H1 (cell line): ENCODE data around the gene GFOD1. TPM values are rescaled to one million over a fixed set of nuclear protein-coding genes. Genes with fewer than 3 reads are reported as not detected.

Source experiments
- CTCF ChIA-PET: fragments of 300-600 bp; sonication (Branson Sonifier 250); formaldehyde crosslinking; loops from one replicate; lab custom pipeline; 2021; ENCODE audit not compliant: partially characterized antibody; lab: Charles Lee
- POLR2A ChIA-PET: fragments of 300-600 bp; sonication (Branson Sonifier 250); formaldehyde crosslinking; loops from one replicate; lab custom pipeline; 2021; ENCODE audit warnings: inconsistent platforms; ENCODE audit not compliant: partially characterized antibody; lab: Charles Lee
- DNase-seq, 2 experiments: peaks; one replicate each; pipeline versions ENCODE4 v3.0.0 to v3.0.0-alpha.2; 2010 to 2022; ENCODE audit warnings: low spot score in 2 of 2, low read depth in 1 of 2, mixed read lengths in 1 of 2
- FAIRE-seq: peaks from 2 replicates; lab custom pipeline; 2011; peaks lifted over from hg19 to GRCh38; lab: Jason Lieb, UNC
- H2AFZ ChIP-seq: 2 replicates; pipeline ENCODE4 v1.8.1; 2012; ENCODE audit warnings: low read length, inconsistent platforms
- H2AK5ac ChIP-seq: 2 replicates; pipeline ENCODE4 v1.6.1; 2013; ENCODE audit warnings: low read depth, low read length
- H2BK120ac ChIP-seq: replicated peaks from 2 replicates; pipeline ENCODE3; 2013; ENCODE audit warnings: low read depth, low read length, inconsistent platforms
- H2BK12ac ChIP-seq: 2 replicates; pipeline ENCODE4 v1.6.1; 2013; ENCODE audit warnings: low read depth, low read length
- H2BK15ac ChIP-seq: 2 replicates; pipeline ENCODE4 v1.6.1; 2013; ENCODE audit warnings: low read length
- H2BK20ac ChIP-seq: 2 replicates; pipeline ENCODE4 v1.6.1; 2013; ENCODE audit warnings: low read length
- H2BK5ac ChIP-seq: 2 replicates; pipeline ENCODE4 v1.6.1; 2013; ENCODE audit warnings: low read depth, low read length
- H3K14ac ChIP-seq: 2 replicates; pipeline ENCODE4 v1.6.1; 2013; ENCODE audit warnings: inconsistent platforms; ENCODE audit not compliant: insufficient read length
- H3K18ac ChIP-seq: 2 replicates; pipeline ENCODE4 v1.6.1; 2013; ENCODE audit warnings: low read length; ENCODE audit errors: extremely low read depth
- H3K23ac ChIP-seq: 2 replicates; pipeline ENCODE4 v1.6.1; 2013; ENCODE audit warnings: inconsistent platforms; ENCODE audit not compliant: insufficient read length
- H3K23me2 ChIP-seq: 2 replicates; pipeline ENCODE4 v1.6.1; 2013; ENCODE audit warnings: low read depth, low read length
- H3K27ac ChIP-seq: 2 replicates; pipeline ENCODE4 v1.6.1; 2011; ENCODE audit warnings: low read depth, low read length, inconsistent platforms
- H3K27me3 ChIP-seq, 4 experiments: replicated peaks in 1 of 4; 1 replicate in 1 of 4; 2 replicates in 3 of 4; pipeline versions ENCODE4 v1.6.1 to v1.8.1; 2011 to 2013; ENCODE audit warnings: low read length in 3 of 4, mild to moderate bottlenecking in 3 of 4, inconsistent platforms in 2 of 4, mixed read lengths in 2 of 4, moderate library complexity in 1 of 4; ENCODE audit not compliant: control insufficient read depth in 3 of 4, insufficient read depth in 3 of 4; ENCODE audit errors: extremely low read depth in 1 of 4
- H3K36me3 ChIP-seq, 4 experiments: 2 replicates each; pipeline versions ENCODE4 v1.6.1 to v1.8.1; 2011 to 2013; ENCODE audit warnings: mild to moderate bottlenecking in 4 of 4, low read length in 3 of 4, moderate library complexity in 2 of 4, control low read depth in 1 of 4, inconsistent platforms in 1 of 4; ENCODE audit not compliant: insufficient read depth in 4 of 4, control insufficient read depth in 2 of 4
- H3K4ac ChIP-seq: replicated peaks from 2 replicates; pipeline ENCODE3; 2013; ENCODE audit warnings: low read length, low read depth, mixed read lengths, inconsistent platforms; ENCODE audit not compliant: insufficient read length
- H3K4me1 ChIP-seq, 4 experiments: replicated peaks in 1 of 4; 1 replicate in 1 of 4; 2 replicates in 3 of 4; pipeline versions ENCODE4 v1.6.1 to v1.8.1; 2011 to 2013; ENCODE audit warnings: low read length in 3 of 4, inconsistent platforms in 2 of 4, mixed read lengths in 1 of 4; ENCODE audit not compliant: insufficient read depth in 4 of 4, control insufficient read depth in 3 of 4
- H3K4me2 ChIP-seq, 2 experiments: 2 replicates each; pipeline versions ENCODE4 v1.6.1 to v1.8.1; 2011 to 2013; ENCODE audit warnings: low read depth in 2 of 2, low read length in 2 of 2, control low read depth in 1 of 2, inconsistent platforms in 1 of 2, mild to moderate bottlenecking in 1 of 2; ENCODE audit not compliant: insufficient read depth in 1 of 2
- H3K4me3 ChIP-seq, 4 experiments: fragments of 200-600, 300-600 bp in 1 of 4; sonication (generic), shearing (Covaris generic), sonication (Bioruptor Twin) in 1 of 4; 2 replicates each; pipeline versions ENCODE4 v1.5.1 to v1.8.1; 2011 to 2016; ENCODE audit warnings: low read length in 4 of 4, low read depth in 3 of 4, control low read depth in 2 of 4, inconsistent platforms in 2 of 4, mild to moderate bottlenecking in 2 of 4, mixed read lengths in 1 of 4, moderate library complexity in 1 of 4; ENCODE audit not compliant: insufficient read depth in 2 of 4; ENCODE audit errors: extremely low read depth in 1 of 4
- H3K56ac ChIP-seq: replicated peaks from 2 replicates; pipeline ENCODE3; 2013; ENCODE audit warnings: low read depth, mild to moderate bottlenecking, mixed read lengths, low read length, inconsistent platforms; ENCODE audit not compliant: insufficient read length
- H3K79me1 ChIP-seq: 2 replicates; pipeline ENCODE4 v1.6.1; 2013; ENCODE audit warnings: low read depth, low read length, control low read depth
- H3K79me2 ChIP-seq, 2 experiments: 2 replicates each; pipeline versions ENCODE4 v1.6.1 to v1.8.1; 2012 to 2013; ENCODE audit warnings: low read length in 2 of 2, mild to moderate bottlenecking in 2 of 2, inconsistent platforms in 1 of 2; ENCODE audit not compliant: insufficient read depth in 2 of 2, control insufficient read depth in 1 of 2
- H3K9ac ChIP-seq, 4 experiments: replicated peaks in 1 of 4; 1 replicate in 1 of 4; 2 replicates in 3 of 4; pipeline versions ENCODE4 v1.6.1 to v1.8.1; 2011 to 2013; ENCODE audit warnings: low read depth in 3 of 4, low read length in 3 of 4, control low read depth in 2 of 4, mild to moderate bottlenecking in 2 of 4, moderate library complexity in 2 of 4, inconsistent platforms in 1 of 4; ENCODE audit errors: extremely low read depth in 1 of 4
- H3K9me3 ChIP-seq, 2 experiments: 2 replicates each; pipeline versions ENCODE4 v1.6.1 to v1.8.1; 2012 to 2013; ENCODE audit warnings: mild to moderate bottlenecking in 2 of 2, moderate library complexity in 2 of 2, control low read depth in 1 of 2, inconsistent platforms in 1 of 2, low read depth in 1 of 2, low read length in 1 of 2, mixed read lengths in 1 of 2; ENCODE audit not compliant: insufficient read depth in 2 of 2
- H4K20me1 ChIP-seq, 2 experiments: replicated peaks in 1 of 2; 2 replicates each; pipeline versions ENCODE3 to v1.8.1; 2011 to 2013; ENCODE audit warnings: inconsistent platforms in 2 of 2, low read length in 2 of 2, mild to moderate bottlenecking in 1 of 2; ENCODE audit not compliant: insufficient read depth in 2 of 2, control insufficient read depth in 1 of 2
- H4K5ac ChIP-seq: 2 replicates; pipeline ENCODE4 v1.6.1; 2013; ENCODE audit warnings: low read length, low read depth, mixed read lengths, inconsistent platforms; ENCODE audit not compliant: insufficient read length
- H4K8ac ChIP-seq: 2 replicates; pipeline ENCODE4 v1.8.0; 2013; ENCODE audit warnings: mild to moderate bottlenecking, moderate library complexity, low read length, inconsistent platforms; ENCODE audit not compliant: insufficient read depth; ENCODE audit errors: extremely low read depth
- H4K91ac ChIP-seq: replicated peaks from 2 replicates; pipeline ENCODE3; 2013; ENCODE audit warnings: low read length, mixed read lengths, inconsistent platforms; ENCODE audit not compliant: insufficient read length
- BRCA1 ChIP-seq: IDR thresholded peaks from 2 replicates; pipeline ENCODE4 v1.6.1; 2012; ENCODE audit warnings: low read depth, low read length, improper control_type of control experiment
- CEBPB ChIP-seq: IDR thresholded peaks from 2 replicates; pipeline ENCODE4 v1.6.1; 2012; ENCODE audit warnings: low read depth, low read length
- CHD2 ChIP-seq: IDR thresholded peaks from 2 replicates; pipeline ENCODE4 v1.6.1; 2012; ENCODE audit warnings: low read length, improper control_type of control experiment
- FOSL1 ChIP-seq: IDR thresholded peaks from 2 replicates; pipeline ENCODE4 v1.6.1; 2011; ENCODE audit warnings: mild to moderate bottlenecking, low read depth, low read length, moderate library complexity; ENCODE audit not compliant: insufficient read depth
- MAFK ChIP-seq: IDR thresholded peaks from 2 replicates; pipeline ENCODE4 v1.6.1; 2012; ENCODE audit warnings: low read depth, mild to moderate bottlenecking, improper control_type of control experiment, low read length
- NRF1 ChIP-seq: IDR thresholded peaks from 2 replicates; pipeline ENCODE4 v1.6.1; 2011; ENCODE audit warnings: mild to moderate bottlenecking, low read depth, low read length, improper control_type of control experiment
- POLR2A ChIP-seq, 2 experiments: IDR thresholded peaks; 1 replicate in 1 of 2; 2 replicates in 1 of 2; pipeline ENCODE4 v1.6.1; 2011; ENCODE audit warnings: low read depth in 2 of 2, low read length in 2 of 2, mild to moderate bottlenecking in 2 of 2; ENCODE audit errors: control extremely low read depth in 1 of 2
- RFX5 ChIP-seq: IDR thresholded peaks from 2 replicates; pipeline ENCODE4 v1.6.1; 2011; ENCODE audit warnings: low read depth, low read length, improper control_type of control experiment, borderline replicate concordance
- SIX5 ChIP-seq: IDR thresholded peaks from 2 replicates; pipeline ENCODE4 v1.6.1; 2011; ENCODE audit warnings: mild to moderate bottlenecking, low read depth, low read length
- SP2 ChIP-seq: IDR thresholded peaks from 2 replicates; pipeline ENCODE4 v1.6.1; 2012; ENCODE audit warnings: mild to moderate bottlenecking, low read length, inconsistent platforms
- TAF7 ChIP-seq: optimal IDR thresholded peaks from 2 replicates; pipeline ENCODE3; 2011; ENCODE audit warnings: low read depth, mild to moderate bottlenecking, inconsistent platforms, low read length, moderate library complexity, borderline replicate concordance
- TEAD4 ChIP-seq: IDR thresholded peaks from 2 replicates; pipeline ENCODE4 v1.6.1; 2012; ENCODE audit warnings: low read depth, low read length, inconsistent platforms, mixed read lengths
- WGBS, 2 experiments: shearing (Covaris generic) in 1 of 2; methylation state at CpG; one replicate each; pipeline versions ENCODE4 v1.1.6 to v1.1.7; 2013 to 2015; ENCODE audit warnings: low lambda C conversion rate in 2 of 2, mixed read lengths in 2 of 2, inconsistent platforms in 1 of 2, low coverage in 1 of 2, missing lambda C conversion rate in 1 of 2; ENCODE audit not compliant: insufficient replicate concordance in 2 of 2, insufficient coverage in 1 of 2, insufficient read length in 1 of 2; ENCODE audit errors: extremely low coverage in 1 of 2, missing lambda C conversion rate in 1 of 2; 5-methylcytosine and 5-hydroxymethylcytosine counted together
- polyA plus RNA-seq, 7 experiments: library from polyadenylated mRNA; depleted of rRNA in 3 of 7; stranded (reverse) in 5 of 7; unstranded in 2 of 7; fragments of >200 nt in 5 of 7; fragments of 200-250 nt in 2 of 7; gene quantifications; 1 replicate in 5 of 7; 2 replicates in 1 of 7; 4 replicates in 1 of 7; pipeline versions ENCODE4 v1.2.1 to v1.2.3, GENCODE V29; 2011 to 2013; ENCODE audit warnings: missing spikeins in 2 of 7, mixed read lengths in 2 of 7
- total RNA-seq: library from RNA; stranded (reverse); fragmentation: NEBNext Ultra II Directional; extraction: Animal tissue kit (Norgen Biotek cat#: 25700); gene quantifications from 2 replicates; pipeline ENCODE4 v1.2.1, GENCODE V29; 2021
- TF ChIP-seq, protein P1 (sequence below), 3 experiments: IDR thresholded peaks; 1 replicate in 2 of 3; 2 replicates in 1 of 3; pipeline versions ENCODE4 v1.5.1 to v1.6.1; 2011; ENCODE audit warnings: low read length in 3 of 3, mild to moderate bottlenecking in 3 of 3, inconsistent platforms in 2 of 3, low read depth in 1 of 3, moderate library complexity in 1 of 3; ENCODE audit not compliant: insufficient read depth in 1 of 3; ENCODE audit errors: control extremely low read depth in 1 of 3

The GFOD1 gene
- total and polyA plus RNA-seq, 2 of the 8 experiments (the other 6 are each of a cell fraction or from before 2014, with no cell fraction given): 2.5 to 8.8 TPM

DNA sequence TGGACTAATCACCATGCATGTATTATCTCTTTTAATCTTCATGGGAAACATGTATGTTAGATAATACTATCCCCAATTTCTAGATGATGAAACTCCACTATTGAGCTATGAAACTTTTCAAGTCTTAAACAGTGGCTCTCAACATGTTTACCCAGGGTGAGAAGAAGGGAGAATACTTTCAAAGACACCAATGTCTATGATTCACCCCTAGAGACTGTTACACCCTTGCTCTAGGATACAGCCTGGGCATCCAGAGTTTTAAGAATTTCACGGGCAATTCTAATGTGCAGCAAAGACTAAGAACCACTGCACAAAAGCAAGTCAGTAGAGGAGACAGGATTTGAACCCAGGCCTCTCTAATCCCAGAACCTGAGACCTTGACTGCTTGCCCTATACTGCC is 47.8 kb downstream of the GFOD1 start:
- WGBS, 2 experiments: 91% methylated on average over 1 of the region's 1 CpG; no CpG with 5 or more reads in 1 of the 2 experiments
- no peak overlapping the region for H2BK20ac ChIP-seq
- no peak overlapping the region for H3K27ac ChIP-seq
- peaks cover 0 to 2% (median 0%) of the 10 kb centered on the region in 4 experiments; a peak in 1 of 7 replicates for H3K4me1 ChIP-seq
- CTCF ChIA-PET: interaction anchor here (1.4 to 1.6 kb wide), 2 partner anchors 10 to 175 kb away, joined by 3 to 6 read pairs; partner anchors contain the start of gene NOL7
- no peak overlapping the region for H4K5ac ChIP-seq
- H3K36me3 ChIP-seq: no peaks in the 10 kb centered on the region
- H4K20me1 ChIP-seq: no peaks in the 10 kb centered on the region
- no peak for FAIRE-seq
- no peaks in the 10 kb centered on the region for H3K9me3 ChIP-seq
- no peak overlapping the region for H3K14ac ChIP-seq
- no peak overlapping the region for H3K9ac ChIP-seq
- H2BK15ac ChIP-seq: no peak overlapping the region
- no peaks in the 10 kb centered on the region for H3K79me2 ChIP-seq
- DNase-seq: no peak
- no peak overlapping the region for H3K4ac ChIP-seq
- POLR2A ChIA-PET: interaction anchor here (0.8 kb wide), 1 partner anchor 11 kb away, joined by 6 read pairs; no protein-coding TSS in a partner anchor
- no peak overlapping the region for H4K8ac ChIP-seq
- no peak overlapping the region for H2BK120ac ChIP-seq
- no peak overlapping the region for H3K4me3 ChIP-seq
- no peak overlapping the region for H2AK5ac ChIP-seq
- no peak overlapping the region for H2AFZ ChIP-seq
- no peak overlapping the region for H2BK5ac ChIP-seq
- no peak overlapping the region for H4K91ac ChIP-seq
- H3K56ac ChIP-seq: no peak overlapping the region
- H3K18ac ChIP-seq: no peak overlapping the region
- H3K4me2 ChIP-seq: no peak overlapping the region
- H2BK12ac ChIP-seq: no peak overlapping the region
- H3K79me1 ChIP-seq: no peaks in the 10 kb centered on the region
- no peaks in the 10 kb centered on the region for H3K23me2 ChIP-seq
- no peaks in the 10 kb centered on the region for H3K27me3 ChIP-seq
- no peak overlapping the region for H3K23ac ChIP-seq
- TF ChIP-seq FOSL1 (no peak), TEAD4 (no peak), TAF7 (no peak), CHD2 (no peak), CEBPB (no peak), BRCA1 (no peak), MAFK (no peak), SIX5 (no peak), RFX5 (no peak), NRF1 (no peak), POLR2A (IDR thresholded peaks at IDR 0.05; ENCODE audit: control extremely low read depth in 1 of 2, low read depth in 2 of 2, low read length in 2 of 2) (no peak), SP2 (no peak)
- TF ChIP-seq, protein P1, sequence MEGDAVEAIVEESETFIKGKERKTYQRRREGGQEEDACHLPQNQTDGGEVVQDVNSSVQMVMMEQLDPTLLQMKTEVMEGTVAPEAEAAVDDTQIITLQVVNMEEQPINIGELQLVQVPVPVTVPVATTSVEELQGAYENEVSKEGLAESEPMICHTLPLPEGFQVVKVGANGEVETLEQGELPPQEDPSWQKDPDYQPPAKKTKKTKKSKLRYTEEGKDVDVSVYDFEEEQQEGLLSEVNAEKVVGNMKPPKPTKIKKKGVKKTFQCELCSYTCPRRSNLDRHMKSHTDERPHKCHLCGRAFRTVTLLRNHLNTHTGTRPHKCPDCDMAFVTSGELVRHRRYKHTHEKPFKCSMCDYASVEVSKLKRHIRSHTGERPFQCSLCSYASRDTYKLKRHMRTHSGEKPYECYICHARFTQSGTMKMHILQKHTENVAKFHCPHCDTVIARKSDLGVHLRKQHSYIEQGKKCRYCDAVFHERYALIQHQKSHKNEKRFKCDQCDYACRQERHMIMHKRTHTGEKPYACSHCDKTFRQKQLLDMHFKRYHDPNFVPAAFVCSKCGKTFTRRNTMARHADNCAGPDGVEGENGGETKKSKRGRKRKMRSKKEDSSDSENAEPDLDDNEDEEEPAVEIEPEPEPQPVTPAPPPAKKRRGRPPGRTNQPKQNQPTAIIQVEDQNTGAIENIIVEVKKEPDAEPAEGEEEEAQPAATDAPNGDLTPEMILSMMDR (IDR thresholded peaks at IDR 0.05; ENCODE audit: control extremely low read depth in 1 of 3, insufficient read depth in 1 of 3, low read depth in 1 of 3, low read length in 3 of 3): no peak
